Upper lobe of right lung (tissue), 1 donor: Measurements from ENCODE around the gene PTPMT1. TPM values are rescaled to one million over a fixed set of nuclear protein-coding genes. Genes with fewer than 3 reads are reported as not detected.
A peak's percentile ranks its signal among the peaks of the same experiment; 100 is the strongest.

Source experiments
- ATAC-seq: fragments of 200-7000 bp; cut with Tn5 transposase; one replicate; pipeline ENCODE4 v1.9.1; 2020; ENCODE audit warnings: mild to moderate bottlenecking, moderate library complexity
- DNase-seq: peaks from one replicate; pipeline ENCODE4 v3.0.0-alpha.2; 2020
- H3K27ac ChIP-seq: fragments of 200-600 bp; one replicate; pipeline ENCODE4 v1.8.0; 2022
- H3K27me3 ChIP-seq: fragments of 200-600 bp; one replicate; pipeline ENCODE4 v1.8.0; 2022; ENCODE audit warnings: mild to moderate bottlenecking
- H3K36me3 ChIP-seq: fragments of 200-600 bp; one replicate; pipeline ENCODE4 v1.8.0; 2022
- H3K4me1 ChIP-seq: fragments of 200-600 bp; one replicate; pipeline ENCODE4 v1.8.0; 2022
- H3K4me3 ChIP-seq: fragments of 200-600 bp; one replicate; pipeline ENCODE4 v1.8.0; 2022; ENCODE audit warnings: mild to moderate bottlenecking
- H3K9me3 ChIP-seq: fragments of 200-600 bp; one replicate; pipeline ENCODE4 v1.8.0; 2022
- intact Hi-C: fragments of 100-400 bp; cut with DNase I; formaldehyde crosslinking; loops from one replicate; pipeline ENCODE4 v1.11.0; 2022
- total RNA-seq: library from RNA; stranded (reverse); fragmentation: NEBNext Ultra II Directional; extraction: Animal tissue kit (Norgen Biotek cat#: 25700); gene quantifications from one replicate; pipeline ENCODE4 v1.2.1, GENCODE V29; 2021
- TF ChIP-seq, protein P1 (sequence below): fragments of 200-600 bp; IDR thresholded peaks from one replicate; pipeline ENCODE4 v1.8.0; 2022; ENCODE audit warnings: antibody characterized with exemption
- donor health status: DM: no; HTN: yes; CAD: no; lungs with severe emphysema.

PTPMT1 gene
- total RNA-seq, 1 donor from 2014 or later: 75.6 TPM

DNA sequence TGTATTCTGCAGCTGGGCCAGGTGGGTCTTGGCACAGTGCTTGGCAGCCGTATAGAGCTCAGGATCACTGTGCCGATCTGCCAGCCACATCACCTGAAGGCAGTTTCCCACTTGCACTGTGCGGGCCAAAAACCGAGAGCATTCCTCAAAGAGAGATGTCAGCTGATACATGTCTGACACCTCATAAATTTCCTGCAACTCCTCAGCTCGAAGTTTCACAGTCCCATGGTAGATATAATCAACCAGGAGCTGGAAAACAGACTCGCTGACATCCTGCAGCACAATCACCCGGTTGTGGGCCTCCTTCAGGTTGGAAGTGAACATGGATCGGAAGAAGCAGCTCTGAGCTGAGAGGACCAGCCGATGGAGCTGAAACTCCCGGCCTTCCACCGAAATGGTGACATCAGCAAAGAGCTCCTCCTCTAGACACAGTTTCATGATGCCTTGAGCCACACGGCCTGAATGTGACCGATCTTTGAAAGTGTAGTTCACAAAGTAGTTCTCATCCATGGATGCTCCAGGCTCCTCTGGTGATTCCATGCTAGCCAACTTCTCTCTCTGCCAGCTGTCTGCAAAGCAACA, 12.2 kb downstream of the PTPMT1 start:
- Histone ChIP-seq H3K9me3 (no peaks in the 10 kb centered on the region), H3K27me3 (no peaks in the 10 kb centered on the region), H3K4me1 (peaks cover 18% of the 10 kb centered on the region), H3K27ac (peak overlapping the region; percentile 90), H3K4me3 (peak overlapping the region; percentile 90), H3K36me3 (peaks cover 71% of the 10 kb centered on the region)
- TF ChIP-seq, protein P1, sequence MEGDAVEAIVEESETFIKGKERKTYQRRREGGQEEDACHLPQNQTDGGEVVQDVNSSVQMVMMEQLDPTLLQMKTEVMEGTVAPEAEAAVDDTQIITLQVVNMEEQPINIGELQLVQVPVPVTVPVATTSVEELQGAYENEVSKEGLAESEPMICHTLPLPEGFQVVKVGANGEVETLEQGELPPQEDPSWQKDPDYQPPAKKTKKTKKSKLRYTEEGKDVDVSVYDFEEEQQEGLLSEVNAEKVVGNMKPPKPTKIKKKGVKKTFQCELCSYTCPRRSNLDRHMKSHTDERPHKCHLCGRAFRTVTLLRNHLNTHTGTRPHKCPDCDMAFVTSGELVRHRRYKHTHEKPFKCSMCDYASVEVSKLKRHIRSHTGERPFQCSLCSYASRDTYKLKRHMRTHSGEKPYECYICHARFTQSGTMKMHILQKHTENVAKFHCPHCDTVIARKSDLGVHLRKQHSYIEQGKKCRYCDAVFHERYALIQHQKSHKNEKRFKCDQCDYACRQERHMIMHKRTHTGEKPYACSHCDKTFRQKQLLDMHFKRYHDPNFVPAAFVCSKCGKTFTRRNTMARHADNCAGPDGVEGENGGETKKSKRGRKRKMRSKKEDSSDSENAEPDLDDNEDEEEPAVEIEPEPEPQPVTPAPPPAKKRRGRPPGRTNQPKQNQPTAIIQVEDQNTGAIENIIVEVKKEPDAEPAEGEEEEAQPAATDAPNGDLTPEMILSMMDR: no peak
- no peak for ATAC-seq
- no peak for DNase-seq
- intact Hi-C loops: no loop called here

DNA sequence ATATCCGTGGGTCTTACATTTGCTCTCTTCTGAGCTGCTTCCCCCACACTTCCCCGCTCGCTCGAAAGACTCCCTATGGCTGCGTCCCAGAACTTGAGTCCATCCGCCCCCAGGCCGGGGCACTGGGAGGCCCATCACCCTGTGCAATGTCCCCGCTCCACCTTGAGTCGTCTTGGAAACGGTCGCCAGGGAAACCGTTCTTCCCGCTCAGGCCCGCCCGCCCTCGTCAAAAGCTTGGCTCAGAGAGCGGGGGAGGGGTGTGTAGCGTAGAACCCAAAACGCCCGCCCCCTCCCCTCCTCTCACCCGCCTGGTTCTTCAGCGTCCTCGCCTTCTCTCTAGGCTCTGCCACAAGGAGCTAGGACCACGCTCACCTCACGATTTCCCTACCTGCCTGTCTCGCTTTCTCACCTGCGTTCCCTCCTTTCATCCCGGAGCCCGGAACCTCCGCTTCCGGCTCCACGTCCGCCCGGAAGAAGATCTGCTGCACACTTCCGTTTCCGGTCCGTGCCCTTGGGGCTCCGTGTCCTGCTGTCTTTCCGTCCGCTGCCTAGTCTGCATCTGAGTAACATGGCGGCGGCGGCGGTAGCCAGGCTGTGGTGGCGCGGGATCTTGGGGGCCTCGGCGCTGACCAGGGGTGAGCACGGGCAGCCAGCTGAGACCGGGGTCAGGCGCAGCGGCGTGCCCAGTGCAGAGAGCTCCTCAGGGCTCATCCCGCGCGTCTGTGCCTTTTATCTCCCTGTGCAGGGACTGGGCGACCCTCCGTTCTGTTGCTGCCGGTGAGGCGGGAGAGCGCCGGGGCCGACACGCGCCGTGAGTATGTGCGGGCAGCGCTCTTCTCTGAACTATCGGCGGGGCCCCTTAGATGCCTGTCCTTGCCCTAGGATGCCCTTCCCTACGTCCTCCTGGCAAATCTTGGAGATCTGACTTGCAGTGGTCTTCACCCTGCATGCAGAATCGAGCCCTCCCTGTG, 13.4 kb downstream of the PTPMT1 start, which contains the start of the genes KBTBD4 and NDUFS3:
Gene KBTBD4 (minus strand): TSS at position 447 of the 971 bp plus-strand sequence. CDS start 19 bp downstream, at position 428.
Gene NDUFS3 (plus strand): TSS at position 551 of the 971 bp plus-strand sequence. CDS start 18 bp downstream, at position 569.
- Histone ChIP-seq H3K27ac (peak within 1 kb of the TSS; percentile 90), H3K9me3 (no peaks in the 10 kb centered on the region), H3K27me3 (no peaks in the 10 kb centered on the region), H3K4me1 (peaks cover 18% of the 10 kb centered on the region), H3K4me3 (peak within 1 kb of the TSS; percentile 90), H3K36me3 (peaks cover 71% of the 10 kb centered on the region)
- DNase-seq (peak; percentile 91), ATAC-seq (peak; percentile 98)
- intact Hi-C loops: no loop called here
- TF ChIP-seq, protein P1: no peak

DNA sequence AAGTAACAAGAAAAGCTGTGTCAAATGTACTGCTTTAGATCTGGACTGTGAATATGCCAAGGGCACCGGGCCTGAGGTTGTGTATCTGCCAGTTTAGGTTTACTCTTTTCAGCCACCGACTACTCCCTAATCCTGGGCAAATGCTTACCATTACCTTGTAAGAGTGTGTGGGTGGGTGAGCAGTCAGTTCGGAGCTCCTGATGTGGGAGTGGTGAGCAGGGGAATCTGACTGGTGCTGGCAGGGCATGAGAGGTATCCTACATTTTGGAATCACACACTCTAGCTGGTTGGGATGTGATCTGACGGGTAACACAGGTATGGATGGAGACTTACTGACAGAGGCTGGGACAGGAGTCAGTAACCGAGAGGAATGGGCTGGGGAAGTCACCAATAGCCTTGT, 18.4 kb downstream of the PTPMT1 start:
- Histone ChIP-seq H3K36me3 (peaks cover 47% of the 10 kb centered on the region), H3K4me1 (peaks cover 4% of the 10 kb centered on the region), H3K27ac (no peak overlapping the region), H3K9me3 (no peaks in the 10 kb centered on the region), H3K27me3 (no peaks in the 10 kb centered on the region), H3K4me3 (no peak overlapping the region)
- ATAC-seq: no peak
- intact Hi-C loops: no loop called here
- no peak for DNase-seq
- TF ChIP-seq, protein P1: no peak

DNA sequence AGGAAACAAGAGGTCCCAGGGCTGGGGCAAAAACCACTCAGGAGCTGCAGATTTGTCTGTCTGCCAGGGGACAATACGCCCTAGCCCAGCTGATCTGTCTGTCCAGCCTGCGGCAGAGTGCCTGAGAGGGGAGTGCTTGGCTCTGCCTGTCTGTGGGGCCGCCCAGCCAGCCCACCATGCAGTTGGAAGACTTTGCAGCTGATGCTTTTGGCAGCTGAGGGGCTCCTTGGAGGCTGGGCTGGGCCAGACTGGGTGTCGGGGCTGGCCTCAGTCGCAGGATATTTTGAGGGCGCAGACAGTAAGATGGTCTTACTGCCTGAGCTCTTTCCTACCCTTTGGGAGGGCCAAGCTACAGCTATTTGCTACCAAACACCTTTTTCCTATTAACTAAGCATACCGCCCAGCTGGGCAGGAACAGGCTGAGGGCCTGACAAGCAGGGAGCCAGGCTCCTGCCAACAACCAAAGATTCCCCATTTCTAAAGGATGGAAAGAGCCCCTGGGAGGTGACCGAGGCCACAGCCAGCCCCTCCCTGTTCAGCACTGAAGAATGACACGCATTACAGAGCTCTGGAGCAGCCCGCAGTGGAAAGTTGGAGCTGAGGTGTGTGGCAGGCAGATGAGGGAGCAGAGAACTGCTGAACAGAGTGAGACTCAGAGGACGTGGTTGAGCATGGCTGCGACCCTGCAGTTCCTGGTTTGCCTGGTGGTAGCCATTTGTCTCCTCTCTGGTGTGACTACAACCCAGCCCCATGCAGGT, 20.9 kb downstream of the PTPMT1 start, which contains the start of gene FAM180B:
Gene FAM180B (plus strand): TSS at position 581 of the 758 bp plus-strand sequence. CDS start 91 bp downstream, at position 672.
- TF ChIP-seq, protein P1: no peak
- H3K27me3 ChIP-seq: peaks cover 7% of the 10 kb centered on the region
- H3K36me3 ChIP-seq: peaks cover 37% of the 10 kb centered on the region
- H3K4me3 ChIP-seq: no peak within 1 kb of the TSS
- ATAC-seq (no peak), DNase-seq (no peak)
- H3K27ac ChIP-seq: no peak within 1 kb of the TSS
- intact Hi-C loops: no loop called here
- no peaks in the 10 kb centered on the region for H3K9me3 ChIP-seq
- H3K4me1 ChIP-seq: no peaks in the 10 kb centered on the region

DNA sequence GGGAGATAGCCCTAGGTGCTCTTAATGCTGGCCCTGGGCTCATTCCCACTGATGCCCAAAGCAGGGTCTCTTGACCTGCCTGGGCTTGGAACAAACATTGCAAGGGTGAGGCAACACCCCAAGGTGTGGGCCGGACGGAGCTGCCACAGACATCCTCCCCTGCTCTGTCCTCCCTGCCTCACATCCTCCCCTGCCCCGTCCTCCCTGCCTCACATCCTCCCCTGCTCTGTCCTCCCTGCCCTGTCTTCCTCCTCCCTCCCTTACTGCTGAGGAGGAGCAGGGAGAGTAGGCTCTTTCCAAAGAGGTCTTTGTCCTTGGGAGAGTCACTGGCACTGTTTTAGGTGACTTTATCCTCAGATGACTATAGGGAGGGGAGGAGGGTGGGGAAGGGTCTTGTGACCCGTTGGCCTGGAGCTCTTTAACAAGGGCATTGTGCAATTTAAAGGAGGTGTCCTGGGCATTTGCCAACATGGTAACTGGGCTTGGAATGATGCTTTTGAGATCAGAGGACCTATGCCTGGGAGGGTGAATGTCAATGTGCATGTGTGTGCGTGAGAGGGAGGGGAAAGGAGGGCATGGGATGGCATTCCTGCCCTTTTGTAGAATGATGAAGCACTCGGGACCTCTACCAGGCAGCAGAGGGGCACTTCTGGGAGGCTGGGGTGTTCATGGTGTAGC, 21.8 kb downstream of the PTPMT1 start:
- Histone ChIP-seq H3K27ac (no peak overlapping the region), H3K36me3 (peaks cover 28% of the 10 kb centered on the region), H3K27me3 (peaks cover 7% of the 10 kb centered on the region), H3K4me3 (no peak overlapping the region), H3K4me1 (no peaks in the 10 kb centered on the region), H3K9me3 (no peaks in the 10 kb centered on the region)
- DNase-seq (no peak), ATAC-seq (no peak)
- intact Hi-C loops: no loop called here
- TF ChIP-seq, protein P1: no peak
